K562 (cell line): ENCODE results near the gene NSRP1. TPM values are rescaled to one million over a fixed set of nuclear protein-coding genes. Genes with fewer than 3 reads are reported as not detected.

Experiments
- ATAC-seq: fragments of 200-7000 bp; cut with Tn5 transposase; 3 replicates; pipeline ENCODE4 v1.9.1; 2020; ENCODE audit warnings: moderate library complexity
- BruUV-seq: library from RNA; stranded (reverse); fragments of 400-500 nt; replicated peaks from 2 replicates; lab custom pipeline; 2021; lab: Mats Ljungman, UMichigan
- CTCF ChIA-PET: fragments of 300-600 bp; formaldehyde crosslinking; extraction: SDS; loops from one replicate; lab custom pipeline; 2021; ENCODE audit warnings: low intra/inter-chr PET ratio; lab: Yijun Ruan, JAX
- POLR2A ChIA-PET: fragments of 300-600, 350-650 bp; sonication (Branson Sonifier 250); formaldehyde crosslinking; extraction: SDS; loops from one replicate; lab custom pipeline; 2021; ENCODE audit warnings: antibody characterized with exemption, inconsistent platforms; lab: Yijun Ruan, JAX
- DNase-seq, 4 experiments: peaks; one replicate each; pipeline versions ENCODE4 v3.0.0 to v3.0.0-alpha.2; 2011 to 2018; ENCODE audit warnings: low spot score in 3 of 4, mixed read lengths in 3 of 4; ENCODE audit errors: extremely low read depth in 1 of 4
- FAIRE-seq: peaks from 2 replicates; lab custom pipeline; 2011; peaks lifted over from hg19 to GRCh38; lab: Jason Lieb, UNC
- H2AFZ ChIP-seq: 2 replicates; pipeline ENCODE4 v1.6.0; 2011; ENCODE audit warnings: low read depth, low read length, control low read depth, inconsistent platforms
- H3K27ac ChIP-seq: fragments of 200-600 bp; 3 replicates; pipeline ENCODE4 v1.8.0; 2011; ENCODE audit warnings: low read depth, mild to moderate bottlenecking, control low read depth, inconsistent platforms, low read length, moderate library complexity, mixed read lengths; ENCODE audit errors: extremely low read depth
- H3K27me3 ChIP-seq, 2 experiments: fragments of 300-600 bp in 1 of 2; 2 replicates in 1 of 2; 3 replicates in 1 of 2; pipeline versions ENCODE4 v1.6.0 to v1.8.0; 2011; ENCODE audit warnings: inconsistent platforms in 2 of 2, low read length in 2 of 2, mild to moderate bottlenecking in 1 of 2, mixed read lengths in 1 of 2, moderate library complexity in 1 of 2; ENCODE audit not compliant: control insufficient read depth in 2 of 2, insufficient read depth in 2 of 2
- H3K36me3 ChIP-seq: fragments of 300-600 bp; 3 replicates; pipeline ENCODE4 v1.8.0; 2011; ENCODE audit warnings: mild to moderate bottlenecking, low read length, inconsistent platforms; ENCODE audit not compliant: control insufficient read depth, insufficient read depth
- H3K4me1 ChIP-seq, 2 experiments: fragments of 200-600 bp in 1 of 2; replicated peaks in 1 of 2; 2 replicates in 1 of 2; 3 replicates in 1 of 2; pipeline versions ENCODE4 v1.5.1 to v1.8.0; 2011; ENCODE audit warnings: inconsistent platforms in 2 of 2, low read length in 2 of 2, mild to moderate bottlenecking in 1 of 2, mixed read lengths in 1 of 2, moderate library complexity in 1 of 2; ENCODE audit not compliant: control insufficient read depth in 2 of 2, insufficient read depth in 2 of 2
- H3K4me2 ChIP-seq: 2 replicates; pipeline ENCODE4 v1.6.1; 2011; ENCODE audit warnings: low read length, control low read depth, inconsistent platforms, mixed read lengths; ENCODE audit not compliant: insufficient read depth
- H3K4me3 ChIP-seq: fragments of 200-600 bp; sonication (generic), shearing (Covaris generic); 2 replicates; pipeline ENCODE4 v1.5.1; 2016; ENCODE audit warnings: control low read depth, inconsistent platforms
- H3K79me2 ChIP-seq: fragments of 200-600 bp; 3 replicates; pipeline ENCODE4 v1.8.0; 2011; ENCODE audit warnings: low read length, inconsistent platforms; ENCODE audit not compliant: control insufficient read depth, insufficient read depth
- H3K9ac ChIP-seq, 2 experiments: 2 replicates each; pipeline versions ENCODE4 v1.6.0 to v1.6.1; 2011; ENCODE audit warnings: low read depth in 2 of 2, low read length in 2 of 2, control low read depth in 1 of 2, inconsistent platforms in 1 of 2, mild to moderate bottlenecking in 1 of 2, mixed read lengths in 1 of 2; ENCODE audit not compliant: insufficient read depth in 1 of 2
- H3K9me1 ChIP-seq: one replicate; pipeline ENCODE4 v1.6.0; 2011; ENCODE audit warnings: inconsistent platforms, mild to moderate bottlenecking, low read length, moderate library complexity; ENCODE audit not compliant: control insufficient read depth, insufficient read depth
- H3K9me3 ChIP-seq: replicated peaks from 2 replicates; pipeline ENCODE4 v1.5.1; 2011; ENCODE audit warnings: low read depth, low read length, inconsistent platforms; ENCODE audit not compliant: control insufficient read depth, insufficient read depth
- H4K20me1 ChIP-seq: replicated peaks from 2 replicates; pipeline ENCODE4 v1.6.1; 2011; ENCODE audit warnings: low read length, inconsistent platforms, mixed read lengths; ENCODE audit not compliant: control insufficient read depth, insufficient read depth
- C11orf30 ChIP-seq: fragments of 450-650 bp; IDR thresholded peaks from 2 replicates; pipeline ENCODE4 v1.6.1; 2016; ENCODE audit warnings: low read depth, mild to moderate bottlenecking
- FOXK1 ChIP-seq: sonication (generic); formaldehyde crosslinking; IDR thresholded peaks from 2 replicates; pipeline ENCODE4 v1.8.0; 2022; ENCODE audit warnings: missing genetic modification reagents, mild to moderate bottlenecking, borderline replicate concordance
- MAFG ChIP-seq: fragments of 450-650 bp; conservative IDR thresholded peaks from 2 replicates; pipeline ENCODE4 v1.6.1; 2016; ENCODE audit warnings: missing genetic modification characterization, missing compliant biosample characterization
- PTRF ChIP-seq: fragments of 450-650 bp; IDR thresholded peaks from 2 replicates; pipeline ENCODE4 v1.6.1; 2016; ENCODE audit warnings: mild to moderate bottlenecking, missing genetic modification characterization, missing compliant biosample characterization
- ZNF316 ChIP-seq: fragments of 450-650 bp; IDR thresholded peaks from 2 replicates; pipeline ENCODE4 v1.6.1; 2016
- WGBS: fragments of 100-300 bp; shearing (Covaris generic); methylation state at CpG from one replicate; pipeline ENCODE4 v1.1.6; 2016; ENCODE audit warnings: low coverage, mixed read lengths; ENCODE audit not compliant: insufficient coverage; ENCODE audit errors: missing lambda C conversion rate; 5-methylcytosine and 5-hydroxymethylcytosine counted together
- in situ Hi-C: fragments of 300-500 bp; cut with MboI; formaldehyde crosslinking; loops from 4 replicates; pipeline ENCODE4 v1.15.0; 2018; ENCODE audit warnings: inconsistent platforms, mixed read lengths
- intact Hi-C: fragments of 100-400 bp; cut with micrococcal nuclease; formaldehyde crosslinking; loops from 2 replicates; pipeline ENCODE4 v1.14.2; 2022
- polyA plus RNA-seq, 8 experiments: library from polyadenylated mRNA; depleted of rRNA in 4 of 8; stranded (reverse) in 5 of 8; unstranded in 3 of 8; fragments of >200 nt; fragmentation: Nextera tagmentation in 2 of 8; fragmentation: Illumina TruSeq in 1 of 8; extraction: Ambion mirVana in 2 of 8; extraction: Trizol in 1 of 8; gene quantifications; 2 replicates each; pipeline versions ENCODE4 v1.2.1 to v1.2.3, GENCODE V29; 2011 to 2014; ENCODE audit warnings: inconsistent platforms in 1 of 8, missing spikeins in 1 of 8
- total RNA-seq, 7 experiments: library from RNA; depleted of rRNA in 6 of 7; stranded (reverse); fragments of >200 nt in 6 of 7; fragmentation: Illumina TruSeq in 2 of 7; extraction: Trizol in 2 of 7; gene quantifications; 2 replicates each; pipeline versions ENCODE4 v1.2.1 to v1.2.3, GENCODE V29; 2011 to 2021; ENCODE audit warnings: low replicate concordance in 1 of 7
- TF ChIP-seq, protein P1 (sequence below): sonication (generic); formaldehyde crosslinking; IDR thresholded peaks from 2 replicates; pipeline ENCODE4 v1.8.1; 2022; ENCODE audit warnings: missing genetic modification reagents
- TF ChIP-seq, protein P2 (sequence below): conservative IDR thresholded peaks from 2 replicates; pipeline ENCODE4 v1.6.1; 2011; ENCODE audit warnings: low read depth, mild to moderate bottlenecking, low read length; ENCODE audit not compliant: control insufficient read depth

Gene NSRP1
- total and polyA plus RNA-seq, 9 of the 15 experiments (the other 6 are each of a cell fraction or from before 2014, with no cell fraction given) = 18.4 to 68.6 (median 32.7) TPM

DNA sequence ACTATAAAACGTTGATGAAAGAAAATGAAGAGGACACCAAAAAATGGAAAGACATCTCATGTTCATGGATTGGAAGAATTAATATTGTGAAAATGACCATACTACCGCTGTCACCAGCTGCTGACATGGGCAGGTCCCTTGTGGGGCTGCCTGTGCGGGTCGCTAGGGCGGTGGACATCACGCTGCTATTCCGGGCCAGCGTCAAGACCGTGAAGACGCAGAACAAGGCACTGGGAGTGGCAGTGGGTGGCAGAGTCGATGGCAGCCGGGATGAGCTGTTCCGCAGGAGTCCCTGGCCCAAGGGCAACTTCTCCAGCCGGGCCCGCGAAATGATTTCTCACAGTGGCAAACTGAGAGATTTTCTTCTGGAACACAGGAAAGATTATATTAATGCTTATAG is 48.2 kb upstream of the NSRP1 start (continued):
- TF ChIP-seq, protein P1, sequence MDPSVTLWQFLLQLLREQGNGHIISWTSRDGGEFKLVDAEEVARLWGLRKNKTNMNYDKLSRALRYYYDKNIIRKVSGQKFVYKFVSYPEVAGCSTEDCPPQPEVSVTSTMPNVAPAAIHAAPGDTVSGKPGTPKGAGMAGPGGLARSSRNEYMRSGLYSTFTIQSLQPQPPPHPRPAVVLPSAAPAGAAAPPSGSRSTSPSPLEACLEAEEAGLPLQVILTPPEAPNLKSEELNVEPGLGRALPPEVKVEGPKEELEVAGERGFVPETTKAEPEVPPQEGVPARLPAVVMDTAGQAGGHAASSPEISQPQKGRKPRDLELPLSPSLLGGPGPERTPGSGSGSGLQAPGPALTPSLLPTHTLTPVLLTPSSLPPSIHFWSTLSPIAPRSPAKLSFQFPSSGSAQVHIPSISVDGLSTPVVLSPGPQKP = no peak
- TF ChIP-seq FOXK1 (CRISPR knock-in tag) = no peak
- TF ChIP-seq, protein P2, sequence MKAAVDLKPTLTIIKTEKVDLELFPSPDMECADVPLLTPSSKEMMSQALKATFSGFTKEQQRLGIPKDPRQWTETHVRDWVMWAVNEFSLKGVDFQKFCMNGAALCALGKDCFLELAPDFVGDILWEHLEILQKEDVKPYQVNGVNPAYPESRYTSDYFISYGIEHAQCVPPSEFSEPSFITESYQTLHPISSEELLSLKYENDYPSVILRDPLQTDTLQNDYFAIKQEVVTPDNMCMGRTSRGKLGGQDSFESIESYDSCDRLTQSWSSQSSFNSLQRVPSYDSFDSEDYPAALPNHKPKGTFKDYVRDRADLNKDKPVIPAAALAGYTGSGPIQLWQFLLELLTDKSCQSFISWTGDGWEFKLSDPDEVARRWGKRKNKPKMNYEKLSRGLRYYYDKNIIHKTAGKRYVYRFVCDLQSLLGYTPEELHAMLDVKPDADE = no peak

GRCh38 chr17:30074254-30074653 is 42.4 kb upstream of the NSRP1 start:
- no peaks in the 10 kb centered on the region for H3K9me1 ChIP-seq
- no peaks in the 10 kb centered on the region for H3K79me2 ChIP-seq
- intact Hi-C loops = no loop called here
- no peaks in the 10 kb centered on the region for H3K9me3 ChIP-seq
- TF ChIP-seq PTRF (tag) = no peak
- peak; percentile 51; the same call in 1 of the 2 replicates for TF ChIP-seq C11orf30
- peak; percentile 71 for TF ChIP-seq ZNF316
- 0 out of 2 replicates have a peak, but pooled peaks have one; percentile 20 for TF ChIP-seq MAFG (tag)
- TF ChIP-seq, all 486 proteins: peak for 3
- no peaks in the 10 kb centered on the region for H3K4me1 ChIP-seq
- POLR2A ChIA-PET = interaction anchor here (0.9 kb wide), 1 partner anchor 12 kb away, joined by 3 read pairs; no protein-coding TSS in a partner anchor
- 2% methylated on average over 2 of the region's 2 CpGs for WGBS
- H3K4me2 ChIP-seq = no peak overlapping the region
- no TSS peak for BruUV-seq
- CTCF ChIA-PET = no interaction called here
- no peaks in the 10 kb centered on the region for H3K36me3 ChIP-seq
- H3K4me3 ChIP-seq = no peak overlapping the region
- H4K20me1 ChIP-seq = no peaks in the 10 kb centered on the region
- ATAC-seq (no peak), DNase-seq (no peak), FAIRE-seq (no peak)
- H3K9ac ChIP-seq = no peak overlapping the region
- peaks cover 8 to 19% of the 10 kb centered on the region in 2 experiments; a peak in 3 of 5 replicates for H3K27me3 ChIP-seq
- in situ Hi-C loops = no loop called here
- no peak overlapping the region for H2AFZ ChIP-seq
- no peak overlapping the region for H3K27ac ChIP-seq
